CD4-positive, CD25-positive, alpha-beta regulatory T cell (primary cell): Measurements from ENCODE around the gene CACNB2. TPM values are rescaled to one million over a fixed set of nuclear protein-coding genes. Genes with fewer than 3 reads are reported as not detected.

ENCODE experiments used
- ATAC-seq, 2 donors: fragments of 150-1000 bp; cut with Tn5 transposase; one replicate each; pipeline ENCODE4 v1.10.0; 2021; ENCODE audit warnings: low read depth in 2 of 2, moderate number of reproducible peaks in 2 of 2, moderate library complexity in 1 of 2
- DNase-seq, 3 donors: peaks; one replicate each; pipeline versions ENCODE4 v3.0.0 to v3.0.0-alpha.2; 2012 to 2022; ENCODE audit warnings: mixed read lengths in 1 of 3
- H3K27ac ChIP-seq: one replicate; pipeline ENCODE4 v1.7.0; 2013; ENCODE audit warnings: mild to moderate bottlenecking, low read length; ENCODE audit not compliant: insufficient read depth, poor library complexity, severe bottlenecking
- H3K27me3 ChIP-seq: one replicate; pipeline ENCODE4 v1.7.0; 2013; ENCODE audit warnings: low read length; ENCODE audit not compliant: control insufficient read depth, insufficient read depth
- H3K36me3 ChIP-seq: one replicate; pipeline ENCODE4 v1.7.0; 2013; ENCODE audit warnings: mild to moderate bottlenecking, low read length, moderate library complexity; ENCODE audit not compliant: control insufficient read depth, insufficient read depth
- H3K4me1 ChIP-seq: 2 replicates; pipeline ENCODE4 v1.7.0; 2013; ENCODE audit warnings: mild to moderate bottlenecking, low read length; ENCODE audit not compliant: insufficient read depth, control insufficient read depth, poor library complexity, severe bottlenecking
- H3K4me3 ChIP-seq: one replicate; pipeline ENCODE4 v1.7.0; 2013; ENCODE audit warnings: low read depth, mild to moderate bottlenecking, low read length, moderate library complexity
- H3K9me3 ChIP-seq, 2 experiments: 1 replicate in 1 of 2; 2 replicates in 1 of 2; pipeline ENCODE4 v1.7.0; 2013; ENCODE audit warnings: low read length in 2 of 2, mild to moderate bottlenecking in 1 of 2, moderate library complexity in 1 of 2; ENCODE audit not compliant: control insufficient read depth in 2 of 2
- H3K27ac Mint-ChIP-seq, 3 donors: one replicate each; pipeline ENCODE4 v1.8.0; 2020 to 2022; ENCODE audit warnings: mild to moderate bottlenecking in 3 of 3, mixed read lengths in 3 of 3, moderate library complexity in 2 of 3
- H3K27me3 Mint-ChIP-seq: one replicate; pipeline ENCODE4 v1.8.0; 2022; ENCODE audit warnings: mild to moderate bottlenecking, mixed read lengths
- H3K36me3 Mint-ChIP-seq: one replicate; pipeline ENCODE4 v1.8.0; 2020; ENCODE audit warnings: mixed read lengths
- H3K4me1 Mint-ChIP-seq, 4 donors: one replicate each; pipeline ENCODE4 v1.8.0; 2020 to 2022; ENCODE audit warnings: mixed read lengths in 4 of 4, mild to moderate bottlenecking in 1 of 4
- H3K4me3 Mint-ChIP-seq, 4 donors: one replicate each; pipeline ENCODE4 v1.8.0; 2020 to 2022; ENCODE audit warnings: mild to moderate bottlenecking in 4 of 4, mixed read lengths in 4 of 4, moderate library complexity in 3 of 4
- H3K9me3 Mint-ChIP-seq, 7 donors: one replicate each; pipeline ENCODE4 v1.8.0; 2020 to 2022; ENCODE audit warnings: mixed read lengths in 7 of 7, mild to moderate bottlenecking in 3 of 7, moderate library complexity in 2 of 7
- polyA plus RNA-seq, 4 donors: library from polyadenylated mRNA; unstranded; fragments of 300-500 nt; fragmentation: Illumina TruSeq; gene quantifications; one replicate each; pipeline ENCODE4 v1.2.3, GENCODE V29; 2021
- total RNA-seq: library from RNA; stranded (reverse); gene quantifications from one replicate; pipeline ENCODE4 v1.2.3, GENCODE V29; 2022

The CACNB2 gene
- total RNA-seq: 0.39 TPM
- under 1 TPM; 0.40 to 0.80 (median 0.60) TPM for polyA plus RNA-seq

GRCh38 chr10:18140149-18140956 is at the start of gene CACNB2:
TSS of gene CACNB2 (plus strand) at chr10:18140424.
- H3K36me3 Mint-ChIP-seq: no peaks in the 10 kb centered on the region
- H3K4me1 Mint-ChIP-seq: peaks cover 0 to 5% (median 2%) of the 10 kb centered on the region in 4 donors
- no peaks in the 10 kb centered on the region for H3K9me3 Mint-ChIP-seq
- DNase-seq: peak in 1 of 3 donors; percentile 4
- no peak for ATAC-seq
- peaks cover 66% of the 10 kb centered on the region for H3K27me3 Mint-ChIP-seq
- no peak within 1 kb of the TSS for H3K27ac ChIP-seq
- no peak within 1 kb of the TSS for H3K4me3 ChIP-seq
- no peaks in the 10 kb centered on the region for H3K4me1 ChIP-seq
- no peak within 1 kb of the TSS for H3K27ac Mint-ChIP-seq
- H3K9me3 ChIP-seq: no peaks in the 10 kb centered on the region
- peaks cover 17% of the 10 kb centered on the region for H3K27me3 ChIP-seq
- no peak within 1 kb of the TSS for H3K4me3 Mint-ChIP-seq
- H3K36me3 ChIP-seq: no peaks in the 10 kb centered on the region

- Mint-ChIP-seq H3K9me3 (peaks cover 0 to 8% (median 0%) of the 10 kb centered on the region in 7 donors), H3K27me3 (peaks cover 10% of the 10 kb centered on the region), H3K36me3 (no peaks in the 10 kb centered on the region), H3K4me1 (no peaks in the 10 kb centered on the region), H3K27ac (no peak overlapping the region), H3K4me3 (no peak overlapping the region)
- no peak for DNase-seq
- H3K27me3 ChIP-seq: no peaks in the 10 kb centered on the region
- no peak overlapping the region for H3K27ac ChIP-seq
- no peak overlapping the region for H3K4me3 ChIP-seq
- ATAC-seq: no peak
- no peaks in the 10 kb centered on the region for H3K9me3 ChIP-seq
- H3K36me3 ChIP-seq: no peaks in the 10 kb centered on the region
- H3K4me1 ChIP-seq: no peaks in the 10 kb centered on the region
These were observed 45.9 kb upstream of the CACNB2 start for GRCh38 chr10:18094332-18094731.

- Mint-ChIP-seq H3K9me3 (peaks cover 0 to 8% (median 0%) of the 10 kb centered on the region in 7 donors), H3K27ac (no peak overlapping the region), H3K36me3 (no peaks in the 10 kb centered on the region), H3K4me3 (no peak overlapping the region), H3K27me3 (peaks cover 14% of the 10 kb centered on the region), H3K4me1 (no peaks in the 10 kb centered on the region)
- Histone ChIP-seq H3K9me3 (no peaks in the 10 kb centered on the region), H3K4me3 (no peak overlapping the region), H3K4me1 (no peaks in the 10 kb centered on the region), H3K27ac (no peak overlapping the region), H3K36me3 (no peaks in the 10 kb centered on the region), H3K27me3 (no peaks in the 10 kb centered on the region)
- no peak for DNase-seq
- no peak for ATAC-seq
These were observed 45.4 kb upstream of the CACNB2 start for GRCh38 chr10:18094793-18095192.

- Histone ChIP-seq H3K27ac (no peak overlapping the region), H3K4me1 (no peaks in the 10 kb centered on the region), H3K4me3 (no peak overlapping the region), H3K27me3 (peaks cover under 1% of the 10 kb centered on the region), H3K9me3 (no peaks in the 10 kb centered on the region), H3K36me3 (no peaks in the 10 kb centered on the region)
- Mint-ChIP-seq H3K36me3 (no peaks in the 10 kb centered on the region), H3K27me3 (peaks cover 21% of the 10 kb centered on the region), H3K27ac (no peak overlapping the region), H3K4me1 (no peaks in the 10 kb centered on the region), H3K4me3 (no peak overlapping the region), H3K9me3 (no peaks in the 10 kb centered on the region)
- no peak for DNase-seq
- ATAC-seq: no peak
These were observed 42.7 kb upstream of the CACNB2 start for GRCh38 chr10:18097524-18097923.

- peaks cover 2% of the 10 kb centered on the region for H3K27me3 ChIP-seq
- no peak for DNase-seq
- H3K4me1 ChIP-seq: no peaks in the 10 kb centered on the region
- Mint-ChIP-seq H3K27me3 (peaks cover 21% of the 10 kb centered on the region), H3K4me1 (no peaks in the 10 kb centered on the region), H3K9me3 (no peaks in the 10 kb centered on the region), H3K4me3 (no peak overlapping the region), H3K36me3 (no peaks in the 10 kb centered on the region), H3K27ac (no peak overlapping the region)
- ATAC-seq: no peak
- no peaks in the 10 kb centered on the region for H3K9me3 ChIP-seq
- H3K4me3 ChIP-seq: no peak overlapping the region
- no peaks in the 10 kb centered on the region for H3K36me3 ChIP-seq
- H3K27ac ChIP-seq: no peak overlapping the region
These were observed 42.0 kb upstream of the CACNB2 start for GRCh38 chr10:18098201-18098600.

GRCh38 chr10:18099415-18099814 is 40.8 kb upstream of the CACNB2 start:
- no peak overlapping the region for H3K27ac Mint-ChIP-seq
- H3K36me3 Mint-ChIP-seq: no peaks in the 10 kb centered on the region
- H3K4me3 Mint-ChIP-seq: no peak overlapping the region
- Histone ChIP-seq H3K4me3 (no peak overlapping the region), H3K27ac (no peak overlapping the region), H3K27me3 (peaks cover 5% of the 10 kb centered on the region), H3K4me1 (no peaks in the 10 kb centered on the region), H3K36me3 (no peaks in the 10 kb centered on the region), H3K9me3 (no peaks in the 10 kb centered on the region)
- H3K4me1 Mint-ChIP-seq: no peaks in the 10 kb centered on the region
- H3K9me3 Mint-ChIP-seq: no peaks in the 10 kb centered on the region
- ATAC-seq (no peak), DNase-seq (no peak)
- peaks cover 21% of the 10 kb centered on the region for H3K27me3 Mint-ChIP-seq

GRCh38 chr10:18100669-18101068 is 39.6 kb upstream of the CACNB2 start:
- ATAC-seq: no peak
- no peaks in the 10 kb centered on the region for H3K4me1 ChIP-seq
- Mint-ChIP-seq H3K4me3 (no peak overlapping the region), H3K36me3 (no peaks in the 10 kb centered on the region), H3K27me3 (peaks cover 25% of the 10 kb centered on the region), H3K27ac (no peak overlapping the region), H3K9me3 (no peaks in the 10 kb centered on the region), H3K4me1 (no peaks in the 10 kb centered on the region)
- peaks cover 7% of the 10 kb centered on the region for H3K27me3 ChIP-seq
- no peak overlapping the region for H3K27ac ChIP-seq
- H3K9me3 ChIP-seq: no peaks in the 10 kb centered on the region
- H3K36me3 ChIP-seq: no peaks in the 10 kb centered on the region
- no peak for DNase-seq
- no peak overlapping the region for H3K4me3 ChIP-seq

GRCh38 chr10:18102404-18102803 is 37.8 kb upstream of the CACNB2 start:
- peaks cover 7% of the 10 kb centered on the region for H3K27me3 ChIP-seq
- no peak overlapping the region for H3K27ac ChIP-seq
- no peak overlapping the region for H3K4me3 Mint-ChIP-seq
- no peak overlapping the region for H3K27ac Mint-ChIP-seq
- no peaks in the 10 kb centered on the region for H3K36me3 ChIP-seq
- no peaks in the 10 kb centered on the region for H3K4me1 Mint-ChIP-seq
- H3K27me3 Mint-ChIP-seq: peaks cover 22% of the 10 kb centered on the region
- no peaks in the 10 kb centered on the region for H3K9me3 Mint-ChIP-seq
- H3K36me3 Mint-ChIP-seq: no peaks in the 10 kb centered on the region
- no peaks in the 10 kb centered on the region for H3K4me1 ChIP-seq
- H3K4me3 ChIP-seq: no peak overlapping the region
- DNase-seq (no peak), ATAC-seq (no peak)
- H3K9me3 ChIP-seq: no peaks in the 10 kb centered on the region
